Stomach (tissue), 4 donors: ENCODE data around the gene RBPJ.

Experiments used
- CTCF ChIP-seq, 7 experiments: fragments of 450-650 bp in 4 of 7; fragments of 200-600 bp in 3 of 7; sonication (generic) in 3 of 7; IDR thresholded peaks; one replicate each; pipeline ENCODE4 v1.5.1; 2016 to 2019; ENCODE audit warnings: antibody characterized with exemption in 7 of 7, control low read depth in 2 of 7, mild to moderate bottlenecking in 1 of 7
- POLR2A ChIP-seq, 4 donors: fragments of 450-650 bp; IDR thresholded peaks; one replicate each; pipeline ENCODE4 v1.6.1; 2016; ENCODE audit warnings: antibody characterized with exemption in 4 of 4, control low read depth in 2 of 4, mild to moderate bottlenecking in 1 of 4, moderate library complexity in 1 of 4

DNA sequence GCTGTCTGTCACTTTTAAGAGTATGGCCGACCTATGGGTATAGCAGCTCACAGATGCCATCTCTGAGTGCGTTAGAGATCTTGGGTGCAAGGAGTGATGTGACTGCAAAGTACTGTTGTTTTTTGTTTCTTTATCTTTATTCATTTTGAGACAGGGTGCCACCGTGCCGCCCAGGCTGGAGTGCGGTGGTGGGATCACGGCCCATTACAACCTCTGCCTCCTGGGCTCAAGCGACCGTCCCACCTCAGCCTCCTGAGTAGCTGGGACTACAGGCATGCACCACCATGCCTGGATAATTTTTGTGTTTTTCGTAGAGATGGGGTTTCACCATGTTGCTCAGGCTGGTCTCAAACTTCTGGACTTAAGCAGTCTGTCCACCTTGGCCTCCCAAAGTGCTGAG, 98.0 kb downstream of the RBPJ start:
- TF ChIP-seq CTCF (IDR thresholded peaks at IDR 0.05) (no peak), POLR2A (IDR thresholded peaks at IDR 0.05) (no peak)
